Liver (tissue), 9 donors: Measurements from ENCODE around the gene HELZ2. TPM values are rescaled to one million over a fixed set of nuclear protein-coding genes. Genes with fewer than 3 reads are reported as not detected.

Source experiments
- DNase-seq: peaks from one replicate; pipeline ENCODE4 v3.0.0-alpha.2; 2017; ENCODE audit warnings: low spot score
- H3K27ac ChIP-seq, 2 donors: one replicate each; pipeline ENCODE4 v1.7.0; 2013; ENCODE audit warnings: inconsistent platforms in 2 of 2, low read length in 2 of 2, control low read depth in 1 of 2, low read depth in 1 of 2, mild to moderate bottlenecking in 1 of 2
- H3K27me3 ChIP-seq, 4 donors: one replicate each; pipeline versions ENCODE4 v1.6.1 to v1.7.0; 2013; ENCODE audit warnings: low read length in 3 of 4, inconsistent platforms in 1 of 4, mild to moderate bottlenecking in 1 of 4, moderate library complexity in 1 of 4; ENCODE audit not compliant: control insufficient read depth in 4 of 4, insufficient read depth in 4 of 4
- H3K36me3 ChIP-seq, 4 donors: one replicate each; pipeline versions ENCODE4 v1.6.1 to v1.7.0; 2013; ENCODE audit warnings: low read length in 3 of 4, mild to moderate bottlenecking in 3 of 4, low read depth in 1 of 4, moderate library complexity in 1 of 4; ENCODE audit not compliant: control insufficient read depth in 4 of 4, insufficient read depth in 3 of 4
- H3K4me1 ChIP-seq, 4 donors: one replicate each; pipeline versions ENCODE4 v1.6.1 to v1.7.0; 2013; ENCODE audit warnings: low read length in 3 of 4, mild to moderate bottlenecking in 3 of 4, moderate library complexity in 1 of 4; ENCODE audit not compliant: control insufficient read depth in 4 of 4, insufficient read depth in 4 of 4
- H3K4me3 ChIP-seq, 3 donors: one replicate each; pipeline versions ENCODE4 v1.6.1 to v1.7.0; 2013; ENCODE audit warnings: low read length in 3 of 3, control low read depth in 1 of 3, low read depth in 1 of 3, mild to moderate bottlenecking in 1 of 3
- H3K9ac ChIP-seq, 2 donors: one replicate each; pipeline ENCODE4 v1.7.0; 2013; ENCODE audit warnings: low read length in 2 of 2, mild to moderate bottlenecking in 2 of 2, moderate library complexity in 2 of 2, control low read depth in 1 of 2, low read depth in 1 of 2
- H3K9me3 ChIP-seq, 4 donors: one replicate each; pipeline versions ENCODE4 v1.6.1 to v1.7.0; 2013; ENCODE audit warnings: low read length in 3 of 4; ENCODE audit not compliant: control insufficient read depth in 4 of 4
- ATF3 ChIP-seq: IDR thresholded peaks from 2 replicates; pipeline ENCODE4 v1.6.1; 2016; ENCODE audit warnings: antibody characterized with exemption
- CTCF ChIP-seq: fragments of 150-350 bp; IDR thresholded peaks from 2 replicates; pipeline ENCODE4 v1.5.1; 2017; ENCODE audit warnings: improper control_type of control experiment, low read depth, low read length; ENCODE audit not compliant: missing input control
- EGR1 ChIP-seq, 2 donors: IDR thresholded peaks; 2 replicates each; pipeline ENCODE4 v1.6.1; 2016 to 2018; ENCODE audit warnings: antibody characterized with exemption in 2 of 2, low read depth in 2 of 2
- FOXA2 ChIP-seq: IDR thresholded peaks from 2 replicates; pipeline ENCODE4 v1.6.1; 2016; ENCODE audit warnings: antibody characterized with exemption
- GABPA ChIP-seq, 2 donors: IDR thresholded peaks in 1 of 2; conservative IDR thresholded peaks in 1 of 2; 2 replicates each; pipeline ENCODE4 v1.6.1; 2016; ENCODE audit warnings: antibody characterized with exemption in 2 of 2, mild to moderate bottlenecking in 1 of 2, moderate library complexity in 1 of 2
- HNF4A ChIP-seq, 2 donors: conservative IDR thresholded peaks; 2 replicates each; pipeline ENCODE4 v1.6.1; 2016; ENCODE audit warnings: antibody characterized with exemption in 2 of 2, mild to moderate bottlenecking in 2 of 2
- JUND ChIP-seq, 2 donors: IDR thresholded peaks; 2 replicates each; pipeline ENCODE4 v1.6.1; 2016; ENCODE audit warnings: antibody characterized with exemption in 2 of 2
- MAX ChIP-seq: IDR thresholded peaks from 2 replicates; pipeline ENCODE4 v1.6.1; 2016; ENCODE audit warnings: antibody characterized with exemption
- RAD21 ChIP-seq, 2 donors: IDR thresholded peaks; 2 replicates each; pipeline ENCODE4 v1.6.1; 2016; ENCODE audit warnings: antibody characterized with exemption in 2 of 2, mild to moderate bottlenecking in 2 of 2
- REST ChIP-seq: IDR thresholded peaks from 2 replicates; pipeline ENCODE4 v1.6.1; 2016; ENCODE audit warnings: antibody characterized with exemption, mild to moderate bottlenecking
- RXRA ChIP-seq, 2 donors: IDR thresholded peaks; 2 replicates each; pipeline ENCODE4 v1.6.1; 2017 to 2018; ENCODE audit warnings: antibody characterized with exemption in 2 of 2, mild to moderate bottlenecking in 1 of 2
- TAF1 ChIP-seq: conservative IDR thresholded peaks from 2 replicates; pipeline ENCODE4 v1.6.1; 2016; ENCODE audit warnings: antibody characterized with exemption, mild to moderate bottlenecking
- YY1 ChIP-seq: IDR thresholded peaks from 2 replicates; pipeline ENCODE4 v1.6.1; 2016; ENCODE audit warnings: antibody characterized with exemption, mild to moderate bottlenecking
- ZBTB33 ChIP-seq: IDR thresholded peaks from 2 replicates; pipeline ENCODE4 v1.6.1; 2016; ENCODE audit warnings: antibody characterized with exemption
- WGBS: extraction: QIAGEN DNeasy Blood & Tissue Kit; methylation state at CpG from one replicate; pipeline ENCODE4 v1.1.7; 2013; 5-methylcytosine and 5-hydroxymethylcytosine counted together
- polyA plus RNA-seq, 2 donors: library from polyadenylated mRNA; stranded (reverse) in 1 of 2; unstranded in 1 of 2; fragments of 200-250 nt in 1 of 2; fragments of >200 nt in 1 of 2; fragmentation: Nextera tagmentation in 1 of 2; extraction: Ambion mirVana in 1 of 2; gene quantifications; one replicate each; pipeline versions ENCODE4 v1.2.1 to v1.2.3, GENCODE V29; 2013 to 2015
- total RNA-seq, 2 donors: library from RNA; depleted of rRNA; stranded (reverse); fragments of >200 nt; gene quantifications; one replicate each; pipeline ENCODE4 v1.2.3, GENCODE V29; 2014
- donor health status: healthy.
- donor health status: healthy.
- donor health status: healthy.
- donor health status: healthy.
- donor health status: healthy.

The HELZ2 gene
- total and polyA plus RNA-seq, 4 donors: 3.7 to 26.6 (median 15.5) TPM

- TF ChIP-seq ZBTB33: no peak
- no peak for TF ChIP-seq TAF1
- no peak for TF ChIP-seq MAX
- no peak for TF ChIP-seq RXRA (IDR thresholded peaks at IDR 0.05)
- TF ChIP-seq REST: no peak
- TF ChIP-seq CTCF: no peak
- no peak for TF ChIP-seq GABPA (IDR thresholded peaks at IDR 0.05 in 1 of 2, conservative IDR thresholded peaks at IDR 0.05 in 1 of 2)
- no peak for TF ChIP-seq YY1
- no peak for TF ChIP-seq HNF4A (conservative IDR thresholded peaks at IDR 0.05)
- no peaks in the 10 kb centered on the region for H3K9me3 ChIP-seq
- no peak overlapping the region for H3K27ac ChIP-seq
- peaks cover 0 to 4% (median 2%) of the 10 kb centered on the region in 4 donors for H3K4me1 ChIP-seq
- H3K27me3 ChIP-seq: peaks cover 0 to 2% (median 0%) of the 10 kb centered on the region in 4 donors
- no peak for DNase-seq
- no peak overlapping the region for H3K9ac ChIP-seq
- H3K36me3 ChIP-seq: no peaks in the 10 kb centered on the region
- 88% methylated on average over 23 of the region's 23 CpGs for WGBS
- H3K4me3 ChIP-seq: no peak overlapping the region
These were observed 8.5 kb upstream of the HELZ2 start for GRCh38 chr20:63582382-63583063.

DNA sequence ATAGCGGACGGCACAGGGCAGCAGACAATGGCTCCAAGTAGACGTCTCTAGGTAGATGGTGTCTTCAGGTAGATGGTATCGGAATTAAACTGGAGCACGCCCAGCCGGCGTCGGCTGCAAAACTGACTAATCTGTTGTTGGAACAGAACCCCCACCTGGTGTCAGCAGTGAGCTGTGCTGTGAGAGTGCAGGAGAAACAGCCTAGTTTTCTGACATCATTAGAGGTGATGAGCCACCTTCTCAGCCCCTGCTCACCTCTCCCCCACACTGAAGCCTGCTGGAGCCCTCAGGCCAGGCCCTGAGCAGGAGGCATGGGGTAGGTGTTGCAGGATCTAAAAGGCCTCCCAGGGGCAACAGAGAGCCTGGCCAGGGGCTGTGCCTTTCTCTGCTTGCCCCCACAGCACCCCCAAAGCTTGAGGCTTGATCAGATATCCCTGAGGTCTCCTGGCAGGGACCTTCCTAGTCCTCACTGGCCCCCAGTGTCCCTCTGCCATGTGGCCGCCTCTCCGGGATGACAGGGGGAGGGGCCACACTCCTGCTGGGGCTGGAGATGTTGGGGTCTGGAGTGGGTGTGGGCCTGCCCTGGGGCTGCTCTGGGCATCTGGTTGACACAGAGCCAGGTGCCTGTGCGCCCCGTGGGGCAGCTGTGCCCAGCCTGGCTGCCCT lies 6.9 kb upstream of the HELZ2 start:
- Histone ChIP-seq H3K27me3 (peaks cover 0 to 2% (median 0%) of the 10 kb centered on the region in 4 donors), H3K4me3 (no peak overlapping the region), H3K27ac (no peak overlapping the region), H3K9ac (no peak overlapping the region), H3K9me3 (no peaks in the 10 kb centered on the region), H3K36me3 (no peaks in the 10 kb centered on the region), H3K4me1 (peaks cover 2 to 8% (median 4%) of the 10 kb centered on the region in 4 donors)
- WGBS: 61% methylated on average over 12 of the region's 12 CpGs
- DNase-seq: no peak
- TF ChIP-seq CTCF: peak; percentile 28
- TF ChIP-seq MAX: no peak
- no peak for TF ChIP-seq FOXA2
- TF ChIP-seq TAF1: no peak
- no peak for TF ChIP-seq REST
- no peak for TF ChIP-seq RXRA (IDR thresholded peaks at IDR 0.05)
- TF ChIP-seq YY1: no peak
- TF ChIP-seq ATF3: no peak
- no peak for TF ChIP-seq HNF4A (conservative IDR thresholded peaks at IDR 0.05)
- TF ChIP-seq EGR1 (IDR thresholded peaks at IDR 0.05; ENCODE audit: low read depth in 2 of 2): no peak
- peak; percentile 66 to 74 for TF ChIP-seq RAD21 (IDR thresholded peaks at IDR 0.05)
- TF ChIP-seq JUND (IDR thresholded peaks at IDR 0.05): no peak
